ENCODE data around the gene HOXA10. TPM values are rescaled to one million over a fixed set of nuclear protein-coding genes. Genes with fewer than 3 reads are reported as not detected.

HOXA10 gene
- polyA plus RNA-seq, 1 donor: 0.12 TPM

DNA sequence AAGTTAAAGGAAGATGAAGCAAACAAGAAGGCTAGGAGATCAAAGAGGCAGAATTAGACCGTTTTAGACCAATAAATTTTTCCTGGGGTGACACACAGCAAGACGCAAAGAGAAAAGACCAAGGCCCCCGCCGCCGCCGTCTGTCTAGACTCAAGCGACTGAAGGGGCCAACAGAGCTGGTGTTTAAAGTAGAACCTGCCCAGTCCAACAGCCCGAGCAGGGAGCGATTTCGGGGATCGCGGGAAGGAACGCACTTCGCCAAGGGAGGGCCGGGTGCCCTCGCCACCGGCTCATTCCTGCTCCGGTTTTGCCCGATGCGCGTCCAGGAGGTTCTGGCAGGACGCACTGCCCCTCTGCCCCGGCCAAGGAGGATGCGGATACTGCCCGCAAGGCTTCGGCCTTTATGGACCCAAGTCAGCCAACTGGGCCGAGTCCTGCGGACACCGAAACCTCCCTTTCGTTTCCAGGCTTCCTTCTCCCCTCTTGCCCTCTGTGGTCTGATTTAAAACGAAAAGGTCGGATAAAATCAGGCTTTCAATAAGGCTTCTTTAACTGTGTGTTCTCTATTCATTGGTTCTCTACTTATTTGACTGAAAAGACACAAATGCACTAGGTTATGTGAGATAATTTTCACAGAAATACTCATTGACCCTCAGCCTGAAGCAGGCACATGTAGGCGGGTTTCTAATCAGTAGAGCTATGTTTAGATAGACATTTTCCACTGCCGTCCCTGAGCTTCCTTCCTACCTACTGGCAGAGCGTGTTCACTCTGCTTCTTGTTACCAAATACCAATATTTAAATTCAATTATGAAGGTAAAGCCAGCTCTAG lies 15.5 kb downstream of the HOXA10 start:
- Histone ChIP-seq H3K9me3 (ENCODE audit: control insufficient read depth, low read depth, low read length) (peaks cover 17% of the 10 kb centered on the region), H3K4me1 (ENCODE audit: control insufficient read depth, insufficient read depth, low read length) (peaks cover 12% of the 10 kb centered on the region), H3K27ac (ENCODE audit: low read length) (peak overlapping the region; percentile 37), H3K4me3 (ENCODE audit: low read length) (no peak overlapping the region), H3K36me3 (ENCODE audit: control insufficient read depth, insufficient read depth, low read length) (no peaks in the 10 kb centered on the region), H3K27me3 (ENCODE audit: control insufficient read depth, insufficient read depth, low read length) (peaks cover 94% of the 10 kb centered on the region)
- DNase-seq: no peak
- no CpG with 5 or more reads among the region's 35 CpGs for WGBS (ENCODE audit: insufficient coverage, low lambda C conversion rate)

GRCh38 chr7:27157702-27158431 lies 16.3 kb downstream of the HOXA10 start:
- H3K36me3 ChIP-seq (ENCODE audit: control insufficient read depth, insufficient read depth, low read length): no peaks in the 10 kb centered on the region
- H3K27me3 ChIP-seq (ENCODE audit: control insufficient read depth, insufficient read depth, low read length): peaks cover 94% of the 10 kb centered on the region
- peak overlapping the region; percentile 37 for H3K27ac ChIP-seq (ENCODE audit: low read length)
- DNase-seq: no peak
- peaks cover 14% of the 10 kb centered on the region for H3K4me1 ChIP-seq (ENCODE audit: control insufficient read depth, insufficient read depth, low read length)
- H3K9me3 ChIP-seq (ENCODE audit: control insufficient read depth, low read depth, low read length): peaks cover 18% of the 10 kb centered on the region
- H3K4me3 ChIP-seq (ENCODE audit: low read length): peak overlapping the region; percentile 27
- 19% methylated on average over 5 of the region's 30 CpGs for WGBS (ENCODE audit: insufficient coverage, low lambda C conversion rate)

- peaks cover 97% of the 10 kb centered on the region for H3K27me3 ChIP-seq (ENCODE audit: control insufficient read depth, insufficient read depth, low read length)
- peaks cover 23% of the 10 kb centered on the region for H3K9me3 ChIP-seq (ENCODE audit: control insufficient read depth, low read depth, low read length)
- WGBS (ENCODE audit: insufficient coverage, low lambda C conversion rate): no CpG with 5 or more reads among the region's 30 CpGs
- H3K4me3 ChIP-seq (ENCODE audit: low read length): peak overlapping the region; percentile 27
- H3K4me1 ChIP-seq (ENCODE audit: control insufficient read depth, insufficient read depth, low read length): peaks cover 17% of the 10 kb centered on the region
- H3K36me3 ChIP-seq (ENCODE audit: control insufficient read depth, insufficient read depth, low read length): no peaks in the 10 kb centered on the region
- H3K27ac ChIP-seq (ENCODE audit: low read length): peak overlapping the region; percentile 37
- no peak for DNase-seq
Measured at GRCh38 chr7:27156916-27157701, 17.0 kb downstream of the HOXA10 start.

- peaks cover 97% of the 10 kb centered on the region for H3K27me3 ChIP-seq (ENCODE audit: control insufficient read depth, insufficient read depth, low read length)
- no peaks in the 10 kb centered on the region for H3K36me3 ChIP-seq (ENCODE audit: control insufficient read depth, insufficient read depth, low read length)
- H3K4me3 ChIP-seq (ENCODE audit: low read length): peak within 1 kb of the TSS; percentile 63
- no CpG with 5 or more reads among the region's 33 CpGs for WGBS (ENCODE audit: insufficient coverage, low lambda C conversion rate)
- H3K9me3 ChIP-seq (ENCODE audit: control insufficient read depth, low read depth, low read length): peaks cover 26% of the 10 kb centered on the region
- peaks cover 17% of the 10 kb centered on the region for H3K4me1 ChIP-seq (ENCODE audit: control insufficient read depth, insufficient read depth, low read length)
- no peak for DNase-seq
- peak within 1 kb of the TSS; percentile 69 for H3K27ac ChIP-seq (ENCODE audit: low read length)
Measured at GRCh38 chr7:27156508-27156898, 17.6 kb downstream of the HOXA10 start, which contains the start of gene HOXA7. Gene HOXA7, minus strand, starts transcription at chr7:27156675. Its CDS starts 130 bp downstream, at chr7:27156545.

DNA sequence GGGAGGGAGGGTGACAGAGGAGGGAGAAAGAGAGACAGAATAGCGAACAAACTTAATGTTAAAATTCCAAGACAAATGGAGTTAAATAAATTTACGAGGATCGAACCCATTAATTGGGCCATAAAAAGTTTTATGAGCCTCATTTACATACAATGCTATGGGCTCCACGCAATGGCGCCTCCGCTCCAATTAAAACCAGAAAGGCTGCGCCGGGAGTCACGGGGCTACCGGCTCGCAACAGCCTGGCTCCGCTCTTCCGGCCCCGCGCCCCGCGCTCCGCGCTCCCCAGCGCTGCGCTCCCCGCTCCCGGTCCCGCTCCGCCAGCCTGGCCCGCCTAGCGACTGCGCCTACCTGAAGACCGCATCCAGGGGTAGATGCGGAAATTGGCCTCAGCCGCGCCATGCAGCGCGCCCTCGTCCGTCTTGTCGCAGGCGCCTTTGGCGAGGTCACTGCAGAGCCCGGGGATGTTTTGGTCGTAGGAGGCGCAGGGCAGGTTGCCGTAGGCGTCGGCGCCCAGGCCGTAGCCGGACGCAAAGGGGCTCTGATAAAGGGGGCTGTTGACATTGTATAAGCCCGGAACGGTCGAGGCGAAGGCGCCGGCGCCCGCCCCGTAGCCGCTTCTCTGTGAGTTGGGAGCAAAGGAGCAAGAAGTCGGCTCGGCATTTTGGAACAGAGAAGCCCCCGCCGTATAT lies 18.2 kb downstream of the HOXA10 start:
- 0% methylated on average over 1 of the region's 63 CpGs for WGBS (ENCODE audit: insufficient coverage, low lambda C conversion rate)
- DNase-seq: no peak
- peaks cover 99% of the 10 kb centered on the region for H3K27me3 ChIP-seq (ENCODE audit: control insufficient read depth, insufficient read depth, low read length)

DNA sequence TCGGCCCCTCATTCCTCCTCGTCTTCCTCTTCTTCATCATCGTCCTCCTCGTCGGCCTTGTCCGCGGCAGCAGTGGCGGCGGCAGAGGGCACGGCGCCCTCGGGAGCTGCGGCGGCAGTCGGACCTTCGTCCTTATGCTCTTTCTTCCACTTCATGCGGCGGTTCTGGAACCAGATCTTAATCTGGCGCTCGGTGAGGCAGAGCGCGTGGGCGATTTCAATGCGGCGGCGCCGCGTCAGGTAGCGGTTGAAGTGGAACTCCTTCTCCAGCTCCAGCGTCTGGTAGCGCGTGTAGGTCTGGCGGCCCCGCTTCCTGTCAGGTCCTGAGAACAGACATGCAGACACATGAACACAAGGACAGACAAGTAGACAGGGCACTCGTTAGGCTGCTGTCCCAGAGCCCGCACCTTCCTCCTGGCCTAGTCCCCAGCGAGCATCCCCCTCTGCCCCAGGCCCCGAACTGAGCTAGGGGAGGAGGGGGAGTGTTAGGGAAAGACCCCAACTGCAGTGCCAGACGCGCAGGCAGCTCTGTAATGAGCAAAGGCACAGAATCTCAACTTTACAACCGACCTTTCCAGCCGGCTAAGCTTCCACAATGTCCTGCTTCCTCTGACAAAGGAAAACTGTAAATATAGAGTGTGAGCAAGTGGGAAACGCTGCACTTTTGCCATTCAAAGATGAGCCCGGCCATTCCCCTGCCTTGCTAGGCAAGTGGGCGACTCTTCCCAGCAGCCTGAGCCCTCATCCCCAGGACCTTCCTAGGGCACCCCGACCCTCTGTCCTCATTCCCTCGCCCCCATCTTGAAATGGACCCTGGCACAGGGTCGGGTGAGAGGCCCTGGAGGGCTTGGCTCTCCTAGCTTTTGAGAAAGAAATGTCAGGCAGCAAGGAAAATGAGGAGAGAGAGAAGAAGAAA lies 19.0 kb downstream of the HOXA10 start:
- WGBS (ENCODE audit: insufficient coverage, low lambda C conversion rate): no CpG with 5 or more reads among the region's 48 CpGs

More for the DNA sequence above, 18.2 kb downstream of the HOXA10 start:
- Histone ChIP-seq H3K4me1 (ENCODE audit: control insufficient read depth, insufficient read depth, low read length) (peaks cover 13% of the 10 kb centered on the region), H3K36me3 (ENCODE audit: control insufficient read depth, insufficient read depth, low read length) (no peaks in the 10 kb centered on the region), H3K27ac (ENCODE audit: low read length) (peak overlapping the region; percentile 69), H3K4me3 (ENCODE audit: low read length) (peak overlapping the region; percentile 63), H3K9me3 (ENCODE audit: control insufficient read depth, low read depth, low read length) (peaks cover 30% of the 10 kb centered on the region)

DNA sequence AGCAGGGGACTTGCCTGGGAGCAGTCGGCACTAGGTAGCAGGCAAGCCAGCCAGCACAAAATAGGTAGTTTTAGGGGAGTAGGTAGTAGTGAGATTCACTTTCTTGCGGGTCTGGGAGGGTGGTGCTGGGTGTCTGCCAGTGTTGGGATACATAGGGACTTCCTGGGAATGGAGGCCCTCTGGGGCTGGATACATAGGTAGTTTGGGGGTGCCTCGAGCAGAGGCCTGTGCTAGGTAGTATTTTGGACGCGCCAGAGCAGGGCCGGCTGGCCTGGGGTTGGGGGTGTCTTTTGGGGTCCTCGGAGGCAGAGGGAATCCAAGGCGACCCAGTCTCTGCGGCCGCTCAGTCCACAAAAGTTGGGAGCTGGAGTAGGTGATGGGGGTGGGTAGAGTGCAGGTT lies 19.8 kb downstream of the HOXA10 start:
- WGBS (ENCODE audit: insufficient coverage, low lambda C conversion rate): 80% methylated on average over 1 of the region's 10 CpGs
- Histone ChIP-seq H3K4me1 (ENCODE audit: control insufficient read depth, insufficient read depth, low read length) (peaks cover 8% of the 10 kb centered on the region), H3K4me3 (ENCODE audit: low read length) (no peak overlapping the region), H3K36me3 (ENCODE audit: control insufficient read depth, insufficient read depth, low read length) (no peaks in the 10 kb centered on the region), H3K9me3 (ENCODE audit: control insufficient read depth, low read depth, low read length) (peaks cover 23% of the 10 kb centered on the region), H3K27ac (ENCODE audit: low read length) (no peak overlapping the region), H3K27me3 (ENCODE audit: control insufficient read depth, insufficient read depth, low read length) (peaks cover 94% of the 10 kb centered on the region)
- no peak for DNase-seq

More for the DNA sequence above, 19.0 kb downstream of the HOXA10 start:
- Histone ChIP-seq H3K4me3 (ENCODE audit: low read length) (peak overlapping the region; percentile 63), H3K27me3 (ENCODE audit: control insufficient read depth, insufficient read depth, low read length) (peaks cover 97% of the 10 kb centered on the region), H3K27ac (ENCODE audit: low read length) (peak overlapping the region; percentile 2), H3K4me1 (ENCODE audit: control insufficient read depth, insufficient read depth, low read length) (peaks cover 10% of the 10 kb centered on the region), H3K9me3 (ENCODE audit: control insufficient read depth, low read depth, low read length) (peaks cover 25% of the 10 kb centered on the region), H3K36me3 (ENCODE audit: control insufficient read depth, insufficient read depth, low read length) (no peaks in the 10 kb centered on the region)
- DNase-seq: no peak

- H3K36me3 ChIP-seq (ENCODE audit: control insufficient read depth, insufficient read depth, low read length): no peaks in the 10 kb centered on the region
- peaks cover 8% of the 10 kb centered on the region for H3K4me1 ChIP-seq (ENCODE audit: control insufficient read depth, insufficient read depth, low read length)
- WGBS (ENCODE audit: insufficient coverage, low lambda C conversion rate): no CpG with 5 or more reads among the region's 3 CpGs
- peaks cover 21% of the 10 kb centered on the region for H3K9me3 ChIP-seq (ENCODE audit: control insufficient read depth, low read depth, low read length)
- H3K4me3 ChIP-seq (ENCODE audit: low read length): no peak overlapping the region
- DNase-seq: no peak
- H3K27ac ChIP-seq (ENCODE audit: low read length): no peak overlapping the region
- H3K27me3 ChIP-seq (ENCODE audit: control insufficient read depth, insufficient read depth, low read length): peaks cover 94% of the 10 kb centered on the region
Measured at GRCh38 chr7:27153526-27153925, 20.6 kb downstream of the HOXA10 start.

- peak overlapping the region; percentile 89 for H3K27ac ChIP-seq (ENCODE audit: low read length)
- WGBS (ENCODE audit: insufficient coverage, low lambda C conversion rate): 60% methylated on average over 2 of the region's 22 CpGs
- H3K4me1 ChIP-seq (ENCODE audit: control insufficient read depth, insufficient read depth, low read length): peaks cover 12% of the 10 kb centered on the region
- H3K9me3 ChIP-seq (ENCODE audit: control insufficient read depth, low read depth, low read length): peaks cover 20% of the 10 kb centered on the region
- H3K4me3 ChIP-seq (ENCODE audit: low read length): peak overlapping the region; percentile 73
- no peaks in the 10 kb centered on the region for H3K36me3 ChIP-seq (ENCODE audit: control insufficient read depth, insufficient read depth, low read length)
- DNase-seq: no peak
- peaks cover 94% of the 10 kb centered on the region for H3K27me3 ChIP-seq (ENCODE audit: control insufficient read depth, insufficient read depth, low read length)
Measured at GRCh38 chr7:27152816-27153442, 21.2 kb downstream of the HOXA10 start.

All from large intestine (tissue), 3 donors.